Measurements from ENCODE around the gene ADAM10. TPM values are rescaled to one million over a fixed set of nuclear protein-coding genes. Genes with fewer than 3 reads are reported as not detected.

ADAM10 gene
- total RNA-seq, 8 experiments from 2014 or later = 38.5 to 110 (median 73.6) TPM

- Histone ChIP-seq H3K27ac (no peak overlapping the region), H3K4me3 (no peak overlapping the region), H3K4me1 (replicated peaks in 1 of 2) (peaks cover 2% of the 10 kb centered on the region in 2 donors)
- 50 to 100% (median 76%) methylated on average over 1 to 2 of the region's 2 CpGs; no CpG with 5 or more reads in 2 of the 10 experiments for WGBS, 10 experiments
- in situ Hi-C loops (cut with MboI; ENCODE audit: low pct_unique_long_range_greater_than_20kb in 2 of 9, low sequenced_read_pairs in 9 of 9, unreplicated experiment in 9 of 9) = no loop called here
- no peak for ATAC-seq (replicated peaks in 6 of 8)
These were observed 181.3 kb downstream of the ADAM10 start for GRCh38 chr15:58568157-58568571.

- in situ Hi-C loops (cut with MboI; ENCODE audit: low pct_unique_long_range_greater_than_20kb in 2 of 9, low sequenced_read_pairs in 9 of 9, unreplicated experiment in 9 of 9) = no loop called here
- peaks cover 2 to 5% of the 10 kb centered on the region in 2 donors for H3K4me1 ChIP-seq (replicated peaks in 1 of 2)
- ATAC-seq (replicated peaks in 6 of 8) = no peak
- WGBS, 10 experiments = 50 to 93% (median 78%) methylated on average over 1 to 6 of the region's 6 CpGs; no CpG with 5 or more reads in 2 of the 10 experiments
- H3K27ac ChIP-seq = no peak overlapping the region
- no peak overlapping the region for H3K4me3 ChIP-seq
These were observed 183.5 kb downstream of the ADAM10 start for GRCh38 chr15:58566029-58566428.

- Histone ChIP-seq H3K4me3 (no peak overlapping the region), H3K4me1 (replicated peaks in 1 of 2) (peaks cover 2 to 7% of the 10 kb centered on the region in 2 donors), H3K27ac (no peak overlapping the region)
- 24 to 84% (median 55%) methylated on average over 2 to 4 of the region's 4 CpGs; no CpG with 5 or more reads in 1 of the 10 experiments for WGBS, 10 experiments
- in situ Hi-C loops (cut with MboI; ENCODE audit: low pct_unique_long_range_greater_than_20kb in 2 of 9, low sequenced_read_pairs in 9 of 9, unreplicated experiment in 9 of 9) = no loop called here
- peak in 2 of 8 experiments; percentile 50 to 62 for ATAC-seq (replicated peaks in 6 of 8)
These were observed 183.9 kb downstream of the ADAM10 start for GRCh38 chr15:58565619-58566018.

- Histone ChIP-seq H3K4me1 (replicated peaks in 1 of 2) (peaks cover 2 to 7% of the 10 kb centered on the region in 2 donors), H3K4me3 (no peak overlapping the region), H3K27ac (no peak overlapping the region)
- ATAC-seq (replicated peaks in 6 of 8) = peak in 2 of 8 experiments; percentile 21 to 42
- WGBS, 10 experiments = 71 to 100% (median 83%) methylated on average over 2 to 5 of the region's 6 CpGs; no CpG with 5 or more reads in 3 of the 10 experiments
- in situ Hi-C loops (cut with MboI; ENCODE audit: low pct_unique_long_range_greater_than_20kb in 2 of 9, low sequenced_read_pairs in 9 of 9, unreplicated experiment in 9 of 9) = no loop called here
These were observed 184.5 kb downstream of the ADAM10 start for GRCh38 chr15:58564981-58565380.

- no peak overlapping the region for H3K27ac ChIP-seq
- 58 to 100% (median 83%) methylated on average over 1 to 3 of the region's 3 CpGs; no CpG with 5 or more reads in 4 of the 10 experiments for WGBS, 10 experiments
- in situ Hi-C loops (cut with MboI; ENCODE audit: low pct_unique_long_range_greater_than_20kb in 2 of 9, low sequenced_read_pairs in 9 of 9, unreplicated experiment in 9 of 9) = no loop called here
- no peak overlapping the region for H3K4me3 ChIP-seq
- H3K4me1 ChIP-seq (replicated peaks in 1 of 2) = peaks cover 2 to 7% of the 10 kb centered on the region in 2 donors
- ATAC-seq (replicated peaks in 6 of 8) = peak in 1 of 8 experiments; percentile 12
These were observed 187.4 kb downstream of the ADAM10 start for GRCh38 chr15:58562135-58562534.

- in situ Hi-C loops (cut with MboI; ENCODE audit: low pct_unique_long_range_greater_than_20kb in 2 of 9, low sequenced_read_pairs in 9 of 9, unreplicated experiment in 9 of 9) = no loop called here
- peaks cover 2 to 7% of the 10 kb centered on the region in 2 donors for H3K4me1 ChIP-seq (replicated peaks in 1 of 2)
- no peak overlapping the region for H3K4me3 ChIP-seq
- no peak for ATAC-seq (replicated peaks in 6 of 8)
- no peak overlapping the region for H3K27ac ChIP-seq
- 0 to 20% methylated on average over 1 of the region's 1 CpG; no CpG with 5 or more reads in 8 of the 10 experiments for WGBS, 10 experiments
These were observed 188.2 kb downstream of the ADAM10 start for GRCh38 chr15:58561321-58561720.

- in situ Hi-C loops (cut with MboI; ENCODE audit: low pct_unique_long_range_greater_than_20kb in 2 of 9, low sequenced_read_pairs in 9 of 9, unreplicated experiment in 9 of 9) = no loop called here
- peak in 2 of 8 experiments; percentile 48 to 83 for ATAC-seq (replicated peaks in 6 of 8)
- Histone ChIP-seq H3K4me1 (replicated peaks in 1 of 2) (peaks cover 9 to 12% of the 10 kb centered on the region in 2 donors), H3K4me3 (no peak overlapping the region), H3K27ac (no peak overlapping the region)
- WGBS, 10 experiments = 37 to 98% (median 75%) methylated on average over 3 to 6 of the region's 6 CpGs; no CpG with 5 or more reads in 2 of the 10 experiments
These were observed 189.5 kb downstream of the ADAM10 start for GRCh38 chr15:58559904-58560588.

- no peak overlapping the region for H3K4me3 ChIP-seq
- H3K4me1 ChIP-seq (replicated peaks in 1 of 2) = peaks cover 9 to 14% of the 10 kb centered on the region in 2 donors
- no peak for ATAC-seq (replicated peaks in 6 of 8)
- WGBS, 10 experiments = 83 to 100% (median 100%) methylated on average over 1 of the region's 1 CpG; no CpG with 5 or more reads in 5 of the 10 experiments
- in situ Hi-C loops (cut with MboI; ENCODE audit: low pct_unique_long_range_greater_than_20kb in 2 of 9, low sequenced_read_pairs in 9 of 9, unreplicated experiment in 9 of 9) = no loop called here
- H3K27ac ChIP-seq = no peak overlapping the region
These were observed 190.7 kb downstream of the ADAM10 start for GRCh38 chr15:58558777-58559176.

GRCh38 chr15:58556541-58556940 lies 193.0 kb downstream of the ADAM10 start:
- WGBS, 10 experiments = 7 to 100% (median 90%) methylated on average over 1 to 3 of the region's 3 CpGs
- in situ Hi-C loops (cut with MboI; ENCODE audit: low pct_unique_long_range_greater_than_20kb in 2 of 9, low sequenced_read_pairs in 9 of 9, unreplicated experiment in 9 of 9) = no loop called here
- H3K27ac ChIP-seq = no peak overlapping the region
- no peak for ATAC-seq (replicated peaks in 6 of 8)
- H3K4me1 ChIP-seq (replicated peaks in 1 of 2) = peaks cover 9 to 14% of the 10 kb centered on the region in 2 donors
- no peak overlapping the region for H3K4me3 ChIP-seq

- H3K4me3 ChIP-seq = no peak overlapping the region
- H3K4me1 ChIP-seq (replicated peaks in 1 of 2) = peaks cover 9 to 10% of the 10 kb centered on the region in 2 donors
- ATAC-seq (replicated peaks in 6 of 8) = no peak
- WGBS, 10 experiments = 78 to 100% (median 100%) methylated on average over 1 to 2 of the region's 2 CpGs; no CpG with 5 or more reads in 4 of the 10 experiments
- in situ Hi-C loops (cut with MboI; ENCODE audit: low pct_unique_long_range_greater_than_20kb in 2 of 9, low sequenced_read_pairs in 9 of 9, unreplicated experiment in 9 of 9) = no loop called here
- H3K27ac ChIP-seq = no peak overlapping the region
These were observed 193.5 kb downstream of the ADAM10 start for GRCh38 chr15:58556028-58556361.

GRCh38 chr15:58555162-58556027 lies 194.1 kb downstream of the ADAM10 start:
- in situ Hi-C loops (cut with MboI; ENCODE audit: low pct_unique_long_range_greater_than_20kb in 2 of 9, low sequenced_read_pairs in 9 of 9, unreplicated experiment in 9 of 9) = no loop called here

GRCh38 chr15:58554758-58555157 lies 194.7 kb downstream of the ADAM10 start:
- no peak for ATAC-seq (replicated peaks in 6 of 8)
- in situ Hi-C loops (cut with MboI; ENCODE audit: low pct_unique_long_range_greater_than_20kb in 2 of 9, low sequenced_read_pairs in 9 of 9, unreplicated experiment in 9 of 9) = no loop called here
- no peak overlapping the region for H3K4me3 ChIP-seq
- WGBS, 10 experiments = 37 to 100% (median 83%) methylated on average over 1 to 5 of the region's 5 CpGs; no CpG with 5 or more reads in 4 of the 10 experiments
- H3K4me1 ChIP-seq (replicated peaks in 1 of 2) = peaks cover 9% of the 10 kb centered on the region in 2 donors
- no peak overlapping the region for H3K27ac ChIP-seq

More at GRCh38 chr15:58555162-58556027, 194.1 kb downstream of the ADAM10 start:
- H3K4me1 ChIP-seq (replicated peaks in 1 of 2) = peaks cover 9% of the 10 kb centered on the region in 2 donors
- 38 to 96% (median 74%) methylated on average over 1 to 11 of the region's 15 CpGs; no CpG with 5 or more reads in 1 of the 10 experiments for WGBS, 10 experiments
- no peak overlapping the region for H3K4me3 ChIP-seq
- peak in 7 of 8 experiments; percentile 50 to 73 (median 68) for ATAC-seq (replicated peaks in 6 of 8)
- peak overlapping the region in 1 of 2 donors; percentile 32 for H3K27ac ChIP-seq

- H3K4me1 ChIP-seq (replicated peaks in 1 of 2) = peaks cover 9% of the 10 kb centered on the region in 2 donors
- no peak overlapping the region for H3K27ac ChIP-seq
- no peak overlapping the region for H3K4me3 ChIP-seq
- no peak for ATAC-seq (replicated peaks in 6 of 8)
- WGBS, 10 experiments = 67 to 100% (median 90%) methylated on average over 1 to 8 of the region's 10 CpGs
- in situ Hi-C loops (cut with MboI; ENCODE audit: low pct_unique_long_range_greater_than_20kb in 2 of 9, low sequenced_read_pairs in 9 of 9, unreplicated experiment in 9 of 9) = no loop called here
These were observed 196.1 kb downstream of the ADAM10 start for GRCh38 chr15:58553365-58553918.

Data from motor neuron (in vitro differentiated cells).